NT2/D1 (cell line): ENCODE measurements around the gene OVAAL.

Experiments used
- SUZ12 ChIP-seq: IDR thresholded peaks from 2 replicates; pipeline ENCODE4 v1.6.1; 2011; ENCODE audit not compliant: insufficient read length, insufficient read depth; ENCODE audit errors: extremely low read depth
- YY1 ChIP-seq: IDR thresholded peaks from 2 replicates; pipeline ENCODE4 v1.6.1; 2011; ENCODE audit not compliant: insufficient read length, insufficient read depth
- ZNF274 ChIP-seq: IDR thresholded peaks from 2 replicates; pipeline ENCODE4 v1.6.1; 2011; ENCODE audit warnings: mild to moderate bottlenecking, low read depth, low read length

DNA sequence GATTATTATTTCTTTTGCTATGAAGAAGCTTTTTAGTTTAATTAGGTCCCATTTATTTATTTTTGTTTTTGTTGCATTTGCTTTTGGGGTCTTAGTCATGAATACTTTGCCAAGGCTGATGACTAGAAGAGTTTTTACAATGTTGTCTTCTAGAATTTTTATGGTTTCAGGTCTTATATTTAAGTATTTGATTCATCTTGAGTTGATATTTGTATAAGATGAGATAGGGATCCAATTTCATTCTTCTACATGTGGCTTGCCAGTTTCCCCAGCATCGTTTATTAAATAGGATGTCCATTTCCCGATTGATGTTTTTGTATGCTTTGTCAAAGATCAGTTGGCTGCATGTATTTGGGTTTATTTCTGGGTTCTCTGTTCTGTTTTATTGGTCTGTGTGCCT lies 47.9 kb upstream of the OVAAL start:
- TF ChIP-seq YY1, result no peak
- no peak for TF ChIP-seq SUZ12
- no peak for TF ChIP-seq ZNF274
